Spinal cord (tissue), 10 donors: ENCODE measurements around the gene SMARCAD1. TPM values are rescaled to one million over a fixed set of nuclear protein-coding genes. Genes with fewer than 3 reads are reported as not detected.

Experiments used
- DNase-seq, 6 donors: peaks; one replicate each; pipeline versions ENCODE4 v3.0.0 to v3.0.0-alpha.2; 2013 to 2015; ENCODE audit warnings: low spot score in 6 of 6, low read depth in 4 of 6
- H3K27ac ChIP-seq: one replicate; pipeline ENCODE4 v1.5.1; 2013; ENCODE audit warnings: low read depth, low read length, control low read depth
- H3K27me3 ChIP-seq: one replicate; pipeline ENCODE4 v1.6.1; 2013; ENCODE audit warnings: low read length; ENCODE audit not compliant: control insufficient read depth, insufficient read depth
- H3K36me3 ChIP-seq: one replicate; pipeline ENCODE4 v1.6.1; 2013; ENCODE audit warnings: low read length; ENCODE audit not compliant: control insufficient read depth, insufficient read depth
- H3K4me1 ChIP-seq: one replicate; pipeline ENCODE4 v1.6.1; 2013; ENCODE audit warnings: low read length; ENCODE audit not compliant: control insufficient read depth, insufficient read depth
- H3K4me3 ChIP-seq: one replicate; pipeline ENCODE4 v1.5.1; 2013; ENCODE audit warnings: low read depth, low read length, control low read depth
- H3K9me3 ChIP-seq: one replicate; pipeline ENCODE4 v1.6.1; 2013; ENCODE audit warnings: low read length; ENCODE audit not compliant: control insufficient read depth, insufficient read depth
- WGBS: methylation state at CpG from one replicate; pipeline ENCODE4 v1.1.5; 2013; ENCODE audit warnings: missing lambda C conversion rate; ENCODE audit not compliant: insufficient coverage; 5-methylcytosine and 5-hydroxymethylcytosine counted together
- polyA plus RNA-seq, 2 donors: library from polyadenylated mRNA; unstranded; fragments of 120-200 nt; gene quantifications; one replicate each; pipeline ENCODE4 v1.2.1, GENCODE V29; 2013; ENCODE audit not compliant: insufficient read length in 2 of 2
- total RNA-seq, 2 donors: library from RNA; depleted of rRNA in 1 of 2; stranded (reverse); fragments of 120-200 nt in 1 of 2; fragments of >200 nt in 1 of 2; gene quantifications; one replicate each; pipeline versions ENCODE4 v1.2.3 to v1.2.4, GENCODE V29; 2013 to 2014
- donor health status: healthy.

The SMARCAD1 gene
- total and polyA plus RNA-seq, 4 donors, result 36.5 to 73.4 (median 48.8) TPM

DNA sequence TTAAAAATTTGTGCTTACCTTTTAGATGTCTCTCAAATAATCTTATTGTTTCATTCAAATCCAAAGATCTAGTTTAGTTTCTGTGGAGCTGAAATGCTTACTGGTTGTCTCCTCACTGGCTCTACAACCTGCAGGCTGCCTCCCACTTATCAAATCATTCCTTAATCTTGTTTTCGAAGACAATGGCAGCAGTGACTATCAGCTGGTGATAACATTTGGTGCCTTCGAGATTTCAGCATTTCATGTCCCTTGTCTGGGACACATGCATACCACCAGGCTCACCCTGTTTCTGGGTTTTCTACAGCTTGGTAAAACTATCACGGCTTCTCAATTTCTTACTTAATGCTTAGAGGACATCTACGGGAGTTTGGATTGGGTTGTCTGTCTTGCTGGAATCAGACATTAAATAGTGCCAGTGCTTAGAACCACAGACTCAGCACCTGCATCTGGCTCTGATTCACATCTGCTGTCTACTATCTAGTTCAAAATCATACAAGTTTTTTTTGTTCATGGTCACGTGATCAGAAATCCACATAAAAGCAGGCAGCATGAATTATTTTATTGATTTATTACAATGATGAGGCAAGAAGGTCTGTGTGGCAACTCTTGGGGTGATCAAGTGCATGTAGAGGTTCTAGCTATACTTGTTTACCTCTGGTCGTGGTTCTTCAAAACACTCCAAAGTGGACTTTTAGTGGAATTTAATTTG, 32.0 kb upstream of the SMARCAD1 start:
- 67% methylated on average over 3 of the region's 6 CpGs for WGBS
- H3K9me3 ChIP-seq, result no peaks in the 10 kb centered on the region
- H3K4me3 ChIP-seq, result no peak overlapping the region
- no peak overlapping the region for H3K27ac ChIP-seq
- no peaks in the 10 kb centered on the region for H3K27me3 ChIP-seq
- no peaks in the 10 kb centered on the region for H3K36me3 ChIP-seq
- DNase-seq, result no peak
- no peaks in the 10 kb centered on the region for H3K4me1 ChIP-seq

DNA sequence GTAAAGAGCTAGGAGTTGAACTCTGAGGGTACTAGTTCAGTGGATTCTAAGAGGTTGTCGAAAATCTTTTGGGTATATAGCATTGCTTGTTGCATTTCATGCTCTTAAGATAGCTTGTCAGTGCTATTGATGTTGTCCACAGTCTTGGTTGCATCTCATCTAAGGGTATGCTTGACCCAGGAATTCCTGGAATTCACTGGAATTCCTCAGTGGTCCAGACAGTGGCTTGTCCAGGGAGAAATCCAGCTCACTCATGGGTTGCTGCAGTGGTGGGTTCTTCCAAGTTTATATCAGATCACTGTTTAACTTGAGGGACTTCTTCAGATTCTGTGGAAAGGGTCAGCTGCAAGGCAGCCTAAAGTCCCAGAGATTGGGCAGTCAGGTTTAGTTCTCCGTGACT, 29.8 kb upstream of the SMARCAD1 start:
- Histone ChIP-seq H3K27me3 (no peaks in the 10 kb centered on the region), H3K9me3 (no peaks in the 10 kb centered on the region), H3K4me3 (no peak overlapping the region), H3K4me1 (no peaks in the 10 kb centered on the region), H3K27ac (no peak overlapping the region), H3K36me3 (no peaks in the 10 kb centered on the region)
- WGBS, result 95% methylated on average over 2 of the region's 2 CpGs
- DNase-seq, result no peak

DNA sequence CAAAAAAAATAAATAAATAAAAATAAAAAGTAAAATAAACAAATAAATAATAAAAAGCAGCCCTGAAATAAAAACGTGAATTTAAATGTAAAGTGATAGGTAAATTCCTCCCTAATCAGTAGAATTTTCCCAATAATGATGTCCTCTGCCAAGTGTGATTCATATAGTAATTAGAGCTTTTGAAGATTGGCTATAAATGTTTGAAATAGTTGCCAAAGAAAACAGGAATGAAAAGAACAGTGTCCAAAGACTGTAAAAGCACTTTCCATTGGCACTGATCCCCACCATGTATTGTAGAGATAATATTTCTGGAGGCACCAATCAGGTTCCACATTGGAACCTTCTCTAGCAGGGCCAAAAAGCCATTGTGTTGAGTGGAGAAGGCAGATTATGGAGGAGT, 25.9 kb upstream of the SMARCAD1 start:
- DNase-seq, result no peak
- Histone ChIP-seq H3K4me3 (no peak overlapping the region), H3K27ac (no peak overlapping the region), H3K27me3 (no peaks in the 10 kb centered on the region), H3K36me3 (no peaks in the 10 kb centered on the region), H3K9me3 (no peaks in the 10 kb centered on the region), H3K4me1 (no peaks in the 10 kb centered on the region)
- WGBS, result no CpG with 5 or more reads among the region's 1 CpG

DNA sequence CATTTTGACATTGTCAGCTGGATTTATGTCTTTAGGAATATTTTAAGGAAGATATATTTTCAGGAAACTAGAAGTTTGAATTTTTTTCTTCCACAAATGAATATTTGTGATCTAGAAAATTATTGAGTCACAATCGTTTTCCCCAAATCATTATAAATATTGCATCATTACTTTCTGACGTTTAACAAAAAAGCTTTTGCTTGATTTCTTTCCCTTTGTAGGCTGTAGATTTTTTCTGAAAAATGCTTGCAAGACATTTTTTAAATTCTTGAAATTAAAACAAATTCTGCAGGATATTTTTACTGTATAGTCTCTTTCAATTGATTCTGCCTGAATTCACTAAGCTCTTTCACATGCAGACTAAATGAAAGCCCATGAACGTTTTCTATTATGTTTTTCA, 4.9 kb upstream of the SMARCAD1 start:
- no peak overlapping the region for H3K4me3 ChIP-seq
- no peak for DNase-seq
- H3K9me3 ChIP-seq, result peaks cover 5% of the 10 kb centered on the region
- H3K36me3 ChIP-seq, result no peaks in the 10 kb centered on the region
- no CpG with 5 or more reads among the region's 3 CpGs for WGBS
- no peak overlapping the region for H3K27ac ChIP-seq
- H3K4me1 ChIP-seq, result no peaks in the 10 kb centered on the region
- no peaks in the 10 kb centered on the region for H3K27me3 ChIP-seq

GRCh38 chr4:94208266-94208665, 601 bp downstream of the SMARCAD1 start:
- Histone ChIP-seq H3K9me3 (no peaks in the 10 kb centered on the region), H3K27ac (peak overlapping the region; percentile 95), H3K4me3 (peak overlapping the region; percentile 99), H3K27me3 (no peaks in the 10 kb centered on the region), H3K4me1 (no peaks in the 10 kb centered on the region), H3K36me3 (peaks cover 17% of the 10 kb centered on the region)
- no CpG with 5 or more reads among the region's 5 CpGs for WGBS
- DNase-seq, result peak in 1 of 6 donors; percentile 4

DNA sequence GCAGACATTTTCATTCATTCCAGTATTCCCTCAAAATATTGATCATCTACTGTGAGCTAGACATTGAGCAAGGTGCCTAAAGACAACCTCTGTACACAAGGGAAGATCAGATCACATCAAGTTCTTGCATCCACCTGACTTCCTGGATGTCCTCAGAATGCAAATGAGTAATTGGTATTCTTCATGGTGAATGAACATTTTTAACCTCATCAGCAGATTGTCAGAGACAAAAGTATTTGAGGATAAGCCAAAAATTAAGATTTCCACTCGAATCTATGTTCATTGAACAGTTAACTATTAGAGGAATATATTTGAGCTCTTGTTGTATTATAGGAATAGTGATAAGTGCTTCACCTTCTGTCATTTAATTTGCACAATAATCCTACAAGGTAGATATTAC, 1.3 kb downstream of the SMARCAD1 start:
- WGBS, result no CpG with 5 or more reads among the region's 1 CpG
- H3K4me3 ChIP-seq, result peak overlapping the region; percentile 99
- H3K27me3 ChIP-seq, result no peaks in the 10 kb centered on the region
- DNase-seq, result no peak
- no peak overlapping the region for H3K27ac ChIP-seq
- H3K4me1 ChIP-seq, result no peaks in the 10 kb centered on the region
- peaks cover 20% of the 10 kb centered on the region for H3K36me3 ChIP-seq
- no peaks in the 10 kb centered on the region for H3K9me3 ChIP-seq

GRCh38 chr4:94211861-94212260, 4.2 kb downstream of the SMARCAD1 start:
- Histone ChIP-seq H3K27me3 (no peaks in the 10 kb centered on the region), H3K4me1 (no peaks in the 10 kb centered on the region), H3K27ac (no peak overlapping the region), H3K4me3 (no peak overlapping the region), H3K36me3 (peaks cover 31% of the 10 kb centered on the region), H3K9me3 (no peaks in the 10 kb centered on the region)
- DNase-seq, result no peak
- WGBS, result no CpG with 5 or more reads among the region's 2 CpGs

DNA sequence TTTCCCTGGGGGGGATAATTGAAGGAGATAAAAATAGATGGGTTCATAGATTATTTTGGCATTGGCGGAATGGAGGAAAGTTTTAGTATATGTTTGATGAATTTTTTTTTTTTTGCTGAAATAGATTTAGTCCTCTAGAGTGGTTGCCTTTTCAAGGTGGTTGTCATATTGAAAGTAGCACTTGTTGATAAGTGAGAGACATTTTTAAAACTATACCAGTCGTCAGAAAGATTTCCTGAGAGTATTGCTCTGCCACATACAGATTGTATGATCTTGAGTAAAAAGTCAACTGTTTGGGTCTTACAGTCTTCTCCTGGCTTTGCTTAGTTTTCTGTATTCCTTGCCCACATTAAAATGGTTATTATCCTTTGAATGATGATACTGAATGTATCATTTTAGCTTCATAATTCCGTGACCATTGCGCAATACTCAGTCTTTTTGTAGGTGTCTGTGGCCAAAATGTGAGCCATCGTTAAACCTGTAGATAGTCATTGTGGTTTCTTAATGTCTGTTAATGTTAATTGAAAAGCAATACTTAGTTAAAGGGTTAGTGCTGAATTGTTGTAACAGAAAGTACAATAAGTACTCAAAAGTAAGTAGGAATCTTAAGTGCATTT, 7.1 kb downstream of the SMARCAD1 start:
- Histone ChIP-seq H3K36me3 (peaks cover 35% of the 10 kb centered on the region), H3K27ac (no peak overlapping the region), H3K9me3 (no peaks in the 10 kb centered on the region), H3K4me1 (no peaks in the 10 kb centered on the region), H3K27me3 (no peaks in the 10 kb centered on the region), H3K4me3 (no peak overlapping the region)
- no peak for DNase-seq
- WGBS, result 98% methylated on average over 5 of the region's 5 CpGs

GRCh38 chr4:94216394-94216793, 8.7 kb downstream of the SMARCAD1 start:
- no CpG with 5 or more reads among the region's 3 CpGs for WGBS
- Histone ChIP-seq H3K27ac (no peak overlapping the region), H3K36me3 (peaks cover 32% of the 10 kb centered on the region), H3K27me3 (no peaks in the 10 kb centered on the region), H3K9me3 (no peaks in the 10 kb centered on the region), H3K4me1 (no peaks in the 10 kb centered on the region), H3K4me3 (no peak overlapping the region)
- DNase-seq, result no peak

DNA sequence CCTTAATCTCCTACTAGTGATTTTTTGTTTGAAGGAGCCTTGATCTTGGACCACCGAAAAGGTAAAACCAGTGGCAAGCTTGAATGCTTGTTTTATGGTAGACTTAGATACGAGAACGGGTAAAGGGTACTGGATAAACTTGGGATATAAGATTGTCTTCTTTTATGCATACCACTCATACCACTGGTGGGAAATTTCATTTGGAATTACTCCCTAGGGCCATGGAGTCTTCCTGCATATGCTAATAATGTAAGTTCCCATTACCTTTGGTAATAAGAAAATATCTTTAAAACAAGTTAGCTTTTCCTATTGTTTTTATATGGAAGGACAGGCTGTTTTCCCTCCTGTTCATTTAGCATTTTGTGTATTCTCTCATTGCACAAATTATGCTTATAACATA, 11.7 kb downstream of the SMARCAD1 start:
- Histone ChIP-seq H3K36me3 (peaks cover 15% of the 10 kb centered on the region), H3K4me1 (no peaks in the 10 kb centered on the region), H3K9me3 (no peaks in the 10 kb centered on the region), H3K4me3 (no peak overlapping the region), H3K27ac (no peak overlapping the region), H3K27me3 (no peaks in the 10 kb centered on the region)
- DNase-seq, result no peak
- no CpG with 5 or more reads among the region's 3 CpGs for WGBS
